Measurements from ENCODE around the gene TMEM106B. TPM values are rescaled to one million over a fixed set of nuclear protein-coding genes. Genes with fewer than 3 reads are reported as not detected.

Gene TMEM106B
- total RNA-seq, 1 donor from 2014 or later: 60.3 TPM

- no peak for DNase-seq
- Histone ChIP-seq H3K27ac (replicated peaks) (no peak overlapping the region), H3K9me3 (replicated peaks) (peaks cover 3% of the 10 kb centered on the region), H3K36me3 (peaks cover 1% of the 10 kb centered on the region), H3K4me1 (no peaks in the 10 kb centered on the region), H3K4me3 (no peak overlapping the region), H3K27me3 (ENCODE audit: low read depth) (no peaks in the 10 kb centered on the region)
- peak; percentile 33 for TF ChIP-seq CTCF (IDR thresholded peaks at IDR 0.05; ENCODE audit: borderline replicate concordance)
- intact Hi-C loops (cut with micrococcal nuclease): no loop called here
Observed at GRCh38 chr7:12244129-12244528, 33.0 kb downstream of the TMEM106B start.

GRCh38 chr7:12244694-12245093, 33.6 kb downstream of the TMEM106B start:
- intact Hi-C loops (cut with micrococcal nuclease): no loop called here
- Histone ChIP-seq H3K27me3 (ENCODE audit: low read depth) (no peaks in the 10 kb centered on the region), H3K36me3 (no peaks in the 10 kb centered on the region), H3K27ac (replicated peaks) (no peak overlapping the region), H3K4me1 (no peaks in the 10 kb centered on the region), H3K4me3 (no peak overlapping the region), H3K9me3 (replicated peaks) (peaks cover 3% of the 10 kb centered on the region)
- TF ChIP-seq CTCF (IDR thresholded peaks at IDR 0.05; ENCODE audit: borderline replicate concordance): no peak
- DNase-seq: no peak

- Histone ChIP-seq H3K4me1 (no peaks in the 10 kb centered on the region), H3K27ac (replicated peaks) (no peak overlapping the region), H3K4me3 (no peak overlapping the region), H3K9me3 (replicated peaks) (peaks cover 21% of the 10 kb centered on the region), H3K27me3 (ENCODE audit: low read depth) (no peaks in the 10 kb centered on the region), H3K36me3 (no peaks in the 10 kb centered on the region)
- DNase-seq: no peak
- intact Hi-C loops (cut with micrococcal nuclease): no loop called here
- TF ChIP-seq CTCF (IDR thresholded peaks at IDR 0.05; ENCODE audit: borderline replicate concordance): no peak
Observed at GRCh38 chr7:12249706-12250105, 38.6 kb downstream of the TMEM106B start.

GRCh38 chr7:12250232-12250631, 39.1 kb downstream of the TMEM106B start:
- Histone ChIP-seq H3K27ac (replicated peaks) (no peak overlapping the region), H3K27me3 (ENCODE audit: low read depth) (no peaks in the 10 kb centered on the region), H3K36me3 (no peaks in the 10 kb centered on the region), H3K9me3 (replicated peaks) (peaks cover 26% of the 10 kb centered on the region), H3K4me1 (no peaks in the 10 kb centered on the region), H3K4me3 (no peak overlapping the region)
- intact Hi-C loops (cut with micrococcal nuclease): no loop called here
- DNase-seq: no peak
- TF ChIP-seq CTCF (IDR thresholded peaks at IDR 0.05; ENCODE audit: borderline replicate concordance): no peak

- no peak overlapping the region for H3K27ac ChIP-seq (replicated peaks)
- intact Hi-C loops (cut with micrococcal nuclease): no loop called here
- peaks cover 26% of the 10 kb centered on the region for H3K9me3 ChIP-seq (replicated peaks)
- H3K36me3 ChIP-seq: no peaks in the 10 kb centered on the region
- no peaks in the 10 kb centered on the region for H3K4me1 ChIP-seq
- no peaks in the 10 kb centered on the region for H3K27me3 ChIP-seq (ENCODE audit: low read depth)
- no peak for DNase-seq
- TF ChIP-seq CTCF (IDR thresholded peaks at IDR 0.05; ENCODE audit: borderline replicate concordance): no peak
- no peak overlapping the region for H3K4me3 ChIP-seq
Observed at GRCh38 chr7:12256090-12256489, 45.0 kb downstream of the TMEM106B start.

- no peak for DNase-seq
- intact Hi-C loops (cut with micrococcal nuclease): no loop called here
- H3K27me3 ChIP-seq (ENCODE audit: low read depth): no peaks in the 10 kb centered on the region
- peak overlapping the region; percentile 34 for H3K4me3 ChIP-seq
- H3K36me3 ChIP-seq: no peaks in the 10 kb centered on the region
- peaks cover 17% of the 10 kb centered on the region for H3K9me3 ChIP-seq (replicated peaks)
- H3K4me1 ChIP-seq: no peaks in the 10 kb centered on the region
- TF ChIP-seq CTCF (IDR thresholded peaks at IDR 0.05; ENCODE audit: borderline replicate concordance): no peak
- H3K27ac ChIP-seq (replicated peaks): no peak overlapping the region
Observed at GRCh38 chr7:12257582-12257981, 46.5 kb downstream of the TMEM106B start.

All from left ventricle myocardium inferior (tissue), 1 donor.